ENCODE data around the gene AFAP1L2.

GRCh38 chr10:114370199-114370598, 34.1 kb downstream of the AFAP1L2 start:
- no peak for TF ChIP-seq CTCF (conservative IDR thresholded peaks at IDR 0.05; ENCODE audit: low read length)
- no peak for TF ChIP-seq EZH2phosphoT487 (IDR thresholded peaks at IDR 0.05; ENCODE audit: borderline replicate concordance)
